A204.1 (cell line): ENCODE results near the gene IRF2.

ENCODE experiments used
- FAIRE-seq: peaks from 2 replicates; lab custom pipeline; 2012; peaks lifted over from hg19 to GRCh38; lab: Jason Lieb, UNC

The IRF2 gene

DNA sequence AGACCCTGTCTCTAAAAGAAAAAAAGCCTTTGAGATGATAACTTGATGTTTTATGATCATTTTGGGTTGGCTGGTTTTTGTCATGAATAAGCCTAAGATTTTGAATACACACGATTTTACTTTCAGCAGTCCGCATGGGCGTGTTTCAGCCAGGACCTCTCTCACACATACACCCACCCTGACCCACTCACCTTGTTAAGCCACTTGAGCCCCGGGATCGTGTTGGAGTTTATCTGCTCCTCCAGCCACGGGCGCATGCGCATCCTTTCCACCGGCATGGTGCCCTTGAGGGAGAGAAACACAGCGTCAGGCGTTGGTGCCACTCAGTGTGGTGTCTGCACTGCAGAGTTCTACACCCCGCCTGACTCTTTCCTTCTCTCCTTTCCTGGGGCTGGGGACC, 45.6 kb downstream of the IRF2 start:
- FAIRE-seq = no peak

DNA sequence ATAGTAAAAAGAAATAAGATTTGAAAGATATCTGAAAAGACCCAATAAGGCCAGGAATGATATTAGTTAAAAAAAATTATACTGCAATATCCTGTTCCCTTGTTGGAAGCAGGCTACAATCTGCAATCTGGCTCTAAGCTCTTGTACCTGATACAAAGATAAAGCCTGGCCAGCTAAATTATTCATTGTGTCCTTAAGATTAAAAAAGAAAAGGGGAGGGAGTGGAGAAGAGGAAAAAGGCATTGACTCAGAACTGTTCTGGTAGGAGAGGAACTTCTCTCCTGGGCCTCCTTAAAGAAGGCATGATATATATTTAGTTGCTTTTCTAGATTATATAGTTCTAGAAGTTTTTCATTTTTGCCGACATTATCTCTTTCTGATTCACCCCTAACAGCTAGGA, 46.7 kb downstream of the IRF2 start:
- no peak for FAIRE-seq

DNA sequence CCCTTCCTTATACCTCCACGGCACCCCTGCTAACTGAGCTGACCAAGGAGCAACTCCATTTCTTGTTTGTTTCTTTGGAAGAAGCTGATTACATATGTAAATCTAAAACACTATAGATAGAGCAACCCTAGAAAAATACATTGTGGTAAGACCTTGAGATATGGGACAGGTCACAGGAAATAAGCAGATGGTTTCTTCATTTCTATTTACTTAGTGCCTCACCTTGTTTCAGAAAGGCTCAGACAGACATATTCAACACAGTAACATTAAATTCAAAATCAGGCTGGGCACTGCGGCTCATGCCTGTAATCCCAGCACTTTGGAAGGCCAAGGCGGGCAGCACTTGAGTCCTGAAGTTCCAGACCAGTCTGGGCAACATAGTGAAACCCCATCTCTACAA, 47.3 kb downstream of the IRF2 start:
- FAIRE-seq = no peak

DNA sequence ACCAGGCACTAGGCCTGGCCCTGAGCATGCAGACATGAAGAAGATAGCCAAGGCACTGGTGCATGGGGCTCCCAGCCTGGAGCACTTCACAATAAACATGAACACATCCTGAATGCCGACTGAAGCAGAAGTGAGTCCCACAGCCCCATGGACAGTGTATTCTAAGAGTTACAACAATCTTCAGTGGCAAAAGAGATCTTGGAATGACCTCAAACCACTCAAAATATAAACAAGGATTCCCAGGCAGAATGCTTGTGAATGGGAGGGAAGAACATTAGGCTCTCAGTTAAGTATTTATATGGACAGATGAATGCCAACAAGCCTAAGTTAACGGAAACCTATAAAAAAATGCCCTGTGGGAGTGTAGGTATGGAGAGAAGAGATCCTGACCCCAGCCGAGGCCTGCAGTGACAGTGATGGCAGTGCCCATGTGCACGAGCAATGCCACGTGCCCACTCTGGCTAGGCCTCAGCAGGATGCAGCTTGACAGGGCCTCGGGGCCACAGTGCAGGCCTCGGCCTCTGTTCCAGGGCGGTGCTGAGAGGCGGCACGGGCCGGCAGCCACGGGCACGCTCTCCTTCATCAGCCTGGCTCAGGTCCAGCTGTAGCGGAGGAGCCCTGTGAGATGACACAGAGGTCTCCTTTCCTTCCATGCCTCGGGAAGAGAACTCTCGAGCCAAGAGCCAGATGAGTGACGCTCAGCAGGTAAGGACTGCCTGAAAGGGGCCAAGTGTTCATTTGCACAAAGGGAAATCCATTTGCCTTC, 49.2 kb downstream of the IRF2 start:
- FAIRE-seq = no peak

DNA sequence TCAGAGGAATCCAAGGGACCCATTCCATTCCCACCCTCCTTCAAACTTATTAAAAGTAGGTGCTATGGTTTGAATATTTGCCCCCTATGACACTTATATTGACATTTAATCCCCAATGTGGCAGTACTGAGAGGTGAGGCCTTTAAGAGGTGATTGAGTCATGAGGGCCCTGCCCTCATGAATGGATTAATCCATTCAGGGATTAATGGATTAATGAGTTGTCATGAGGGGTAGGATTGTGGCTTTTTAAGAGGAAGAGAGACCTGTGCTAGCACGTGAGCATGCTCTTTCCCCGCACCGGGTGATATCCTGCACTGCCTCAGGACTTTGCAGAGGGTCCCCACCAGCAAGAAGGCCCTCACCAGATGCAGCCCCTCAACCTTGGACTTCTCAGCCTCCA, 50.1 kb downstream of the IRF2 start:
- FAIRE-seq = no peak

DNA sequence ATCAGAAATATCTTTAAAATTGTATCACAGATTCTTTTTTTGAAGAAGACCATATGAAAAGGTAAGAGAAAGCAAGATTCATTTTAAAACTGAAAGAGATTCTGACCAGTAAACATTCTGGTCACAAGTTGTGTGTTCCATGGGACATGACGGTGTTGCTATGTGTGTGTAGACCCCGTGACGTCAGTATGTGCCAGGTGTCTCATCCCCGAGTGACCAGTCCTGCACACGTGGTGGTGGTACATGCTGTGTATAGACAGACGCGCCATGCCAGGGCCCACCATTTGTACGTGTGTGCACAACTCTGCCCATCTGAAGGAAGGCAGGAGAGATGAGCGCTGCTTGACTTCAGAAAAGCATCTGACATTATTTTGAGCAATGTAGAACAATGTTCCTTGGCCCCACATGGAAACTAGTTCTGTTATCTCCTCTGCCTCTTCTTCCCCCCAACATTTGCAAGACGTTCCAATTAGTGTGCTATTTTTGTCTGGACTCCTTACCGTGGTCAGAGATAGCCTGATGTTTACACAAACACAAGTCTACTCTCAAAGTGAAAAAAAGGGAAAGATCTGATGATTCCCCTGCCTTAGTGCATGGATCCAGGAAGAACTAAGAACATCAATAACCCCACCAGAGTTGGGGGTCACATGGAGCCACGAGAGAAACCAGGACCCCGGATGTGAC, 51.2 kb downstream of the IRF2 start:
- FAIRE-seq = no peak

DNA sequence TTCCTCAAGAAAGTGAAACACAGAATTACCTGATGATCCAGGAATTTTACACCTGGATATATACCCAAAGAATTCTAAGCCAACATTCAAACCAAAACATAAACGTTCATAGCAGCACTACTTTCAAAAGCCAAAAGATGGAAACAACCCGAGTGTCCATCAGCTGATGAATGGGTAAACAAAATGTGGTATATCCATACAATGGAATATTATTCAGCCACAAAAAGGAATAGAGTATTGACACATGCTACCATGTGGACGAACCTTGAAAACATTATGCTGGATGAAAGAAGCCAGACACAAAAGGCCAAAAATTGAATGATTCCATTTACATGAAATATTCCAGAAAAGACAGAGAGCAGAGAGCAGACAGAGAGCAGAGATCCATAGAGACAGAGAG, 52.0 kb downstream of the IRF2 start:
- no peak for FAIRE-seq

DNA sequence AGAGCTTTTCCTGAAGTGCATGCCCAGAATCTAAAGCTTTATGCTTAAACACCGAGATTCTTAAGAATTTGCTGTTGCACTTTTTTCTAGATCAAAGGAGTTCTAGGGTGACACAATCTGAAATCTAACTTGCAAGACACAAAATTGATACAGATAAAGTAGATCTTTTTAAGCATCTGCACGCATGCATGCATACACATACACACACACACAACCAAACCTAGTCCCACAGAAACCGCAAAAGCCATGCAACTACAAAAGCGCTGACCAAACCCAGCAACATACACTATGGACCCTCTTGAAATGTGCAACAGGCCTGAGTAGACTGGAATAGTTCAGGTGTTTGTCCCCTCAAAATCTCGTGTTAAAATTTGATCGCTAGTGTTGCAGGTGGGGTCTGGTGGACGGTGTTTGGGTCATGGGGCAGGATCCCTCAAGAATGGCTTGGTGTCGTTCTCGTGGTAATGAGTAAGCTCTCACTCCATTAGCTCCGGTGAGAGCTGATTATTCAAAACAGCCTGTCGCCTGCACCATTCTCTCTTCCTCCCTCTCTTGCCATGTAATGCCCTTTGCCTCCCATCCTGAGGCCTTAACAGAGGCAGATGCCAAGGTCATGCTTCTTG, 52.7 kb downstream of the IRF2 start:
- FAIRE-seq = no peak

DNA sequence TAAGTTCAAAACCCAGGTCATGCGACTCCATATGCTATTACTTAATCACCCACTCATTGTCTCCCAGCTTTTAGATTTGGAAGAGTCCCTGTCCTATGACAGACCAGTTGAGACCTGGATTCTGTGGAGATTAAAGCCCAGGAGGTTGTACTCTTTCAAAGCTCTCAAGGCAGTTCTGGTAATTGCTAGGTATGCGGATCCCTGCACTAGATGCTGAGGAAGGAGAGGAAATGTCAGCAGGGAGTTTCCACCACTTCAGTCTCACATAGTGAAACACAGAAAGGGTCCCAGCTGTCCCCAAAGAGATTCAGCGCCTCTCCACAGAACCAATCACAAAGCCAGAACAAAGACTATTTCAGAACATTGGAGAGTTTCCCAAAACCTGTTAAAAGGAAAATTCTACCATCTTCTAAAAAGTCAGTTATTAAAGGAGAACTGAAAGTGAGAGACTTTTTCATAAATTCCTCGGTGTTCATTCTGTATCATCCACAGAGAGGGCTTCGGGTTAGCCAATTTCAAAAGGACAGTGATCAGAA, 53.4 kb downstream of the IRF2 start:
- FAIRE-seq = no peak

DNA sequence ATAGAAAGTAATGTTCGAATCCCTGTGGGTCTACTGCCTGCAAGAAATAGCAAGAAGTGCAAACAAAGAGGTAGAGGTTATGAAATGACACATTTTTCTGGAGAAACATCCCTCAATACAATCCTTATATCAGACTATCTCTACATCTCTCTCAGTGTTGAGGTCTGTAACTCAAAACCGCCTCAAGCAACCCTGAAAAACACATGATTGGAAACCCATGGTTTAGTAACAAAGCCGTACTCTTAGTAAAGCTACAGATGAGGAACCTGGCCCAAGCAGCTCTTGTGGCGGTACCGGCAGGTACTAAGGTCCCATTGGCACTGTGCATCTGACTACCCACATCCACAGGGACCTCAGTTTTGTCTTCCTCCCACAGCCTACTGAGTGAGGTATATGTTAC, 53.9 kb downstream of the IRF2 start:
- FAIRE-seq = no peak

DNA sequence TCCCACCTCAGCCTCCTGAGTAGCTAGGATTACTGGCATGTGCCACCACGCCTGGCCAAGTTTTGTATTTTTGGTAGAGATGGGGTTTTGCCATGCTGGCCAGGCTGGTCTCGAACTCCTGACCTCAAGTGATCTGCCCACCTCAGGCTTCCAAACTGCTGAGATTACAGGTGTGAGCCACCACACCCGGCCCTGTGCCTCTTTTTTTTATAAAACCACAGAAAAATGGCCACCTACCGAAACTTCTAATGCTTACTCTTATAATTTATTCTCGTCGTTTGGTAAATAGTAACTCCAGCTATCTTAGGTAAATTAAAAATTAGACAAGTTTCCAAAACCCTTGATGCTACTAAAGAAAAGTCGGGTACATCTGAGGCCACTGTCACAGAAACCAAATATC, 54.4 kb downstream of the IRF2 start:
- no peak for FAIRE-seq

DNA sequence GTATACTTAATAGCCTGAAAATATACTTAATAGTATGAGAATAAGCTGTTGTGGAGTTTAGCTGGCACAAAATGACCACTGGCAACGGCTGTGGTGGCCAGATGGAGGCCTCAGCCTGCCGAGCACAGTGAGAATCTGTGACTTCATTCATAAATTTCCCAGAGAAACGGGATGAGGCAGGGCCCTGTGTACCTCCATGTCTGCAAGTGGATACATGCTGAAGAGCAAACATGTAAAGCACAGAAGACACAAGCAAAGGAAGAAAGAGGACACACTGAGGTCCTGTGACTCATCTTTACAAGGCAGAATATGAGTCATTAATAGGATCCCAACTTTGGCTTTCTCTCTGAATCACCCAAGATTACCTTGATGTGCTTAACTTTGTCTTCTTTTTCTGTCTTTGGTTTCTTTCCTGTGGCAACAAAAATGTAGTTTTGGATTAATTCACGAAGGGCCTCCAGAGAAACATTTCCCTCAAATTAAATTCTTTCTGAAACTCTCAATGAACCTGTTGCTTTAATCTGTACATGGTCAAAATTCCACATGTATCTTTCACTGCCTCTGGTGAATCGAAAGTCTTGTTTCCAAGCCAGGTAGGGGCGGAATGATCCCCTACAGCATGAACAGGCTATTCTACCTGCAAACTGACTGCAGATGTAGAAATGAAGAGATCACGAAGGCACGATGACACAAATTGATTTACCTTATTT, 56.4 kb downstream of the IRF2 start:
- no peak for FAIRE-seq

DNA sequence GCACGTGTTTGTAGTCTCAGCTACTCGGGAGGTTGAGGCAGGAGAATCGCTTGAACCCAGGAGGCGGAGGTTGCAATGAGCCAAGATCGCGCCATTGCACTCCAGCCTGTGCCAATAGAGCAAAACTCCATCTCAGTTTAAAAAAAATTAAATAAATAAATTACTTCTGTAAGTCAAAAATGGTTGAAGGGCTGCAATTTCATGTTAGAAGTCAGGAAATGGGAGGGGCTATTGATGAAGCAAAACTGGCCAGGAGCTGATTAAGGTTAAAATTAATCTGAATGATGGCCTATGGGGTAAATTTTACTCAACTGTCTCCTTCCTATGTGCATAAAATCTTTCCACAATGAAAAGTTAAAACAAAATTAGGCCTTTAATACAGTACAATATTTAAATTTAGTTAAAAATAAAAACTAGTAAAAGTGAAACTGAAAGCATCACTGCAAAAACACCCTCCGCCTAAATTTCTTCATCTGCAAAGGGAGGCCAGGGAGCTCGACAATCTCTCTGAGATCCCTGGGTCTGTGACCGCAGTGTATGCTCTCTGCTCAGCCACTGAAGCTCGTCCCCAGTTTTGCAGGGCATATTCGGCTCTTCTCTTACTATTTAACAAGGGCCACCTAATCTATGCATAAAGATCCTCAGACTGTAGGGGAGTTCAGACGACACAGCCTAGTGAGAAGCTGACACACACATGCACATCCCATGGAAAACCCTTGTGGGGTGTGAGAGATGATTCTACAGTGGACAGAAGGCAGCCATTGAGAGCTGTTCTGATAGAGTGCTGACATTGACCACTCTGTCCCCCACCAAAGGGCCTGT, 57.2 kb downstream of the IRF2 start:
- no peak for FAIRE-seq

DNA sequence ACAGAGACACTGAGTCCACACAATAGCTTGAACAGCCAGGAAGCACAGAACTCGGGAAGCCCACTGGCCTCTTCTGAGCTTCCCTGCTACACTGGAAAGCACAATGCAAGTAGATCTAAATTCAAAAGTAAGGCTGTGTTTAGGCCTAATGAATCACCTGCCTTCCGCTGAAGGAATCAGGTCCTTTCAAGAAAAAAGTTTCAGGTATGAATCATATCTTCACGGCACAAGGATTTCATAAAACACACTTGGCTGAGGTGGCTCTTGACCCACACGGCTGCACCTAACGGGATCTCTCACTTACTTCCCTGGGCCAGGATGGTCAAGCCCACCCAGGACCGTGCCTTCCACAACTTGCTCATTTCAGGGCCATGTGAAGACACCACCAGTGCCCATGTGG, 59.3 kb downstream of the IRF2 start:
- FAIRE-seq = no peak

DNA sequence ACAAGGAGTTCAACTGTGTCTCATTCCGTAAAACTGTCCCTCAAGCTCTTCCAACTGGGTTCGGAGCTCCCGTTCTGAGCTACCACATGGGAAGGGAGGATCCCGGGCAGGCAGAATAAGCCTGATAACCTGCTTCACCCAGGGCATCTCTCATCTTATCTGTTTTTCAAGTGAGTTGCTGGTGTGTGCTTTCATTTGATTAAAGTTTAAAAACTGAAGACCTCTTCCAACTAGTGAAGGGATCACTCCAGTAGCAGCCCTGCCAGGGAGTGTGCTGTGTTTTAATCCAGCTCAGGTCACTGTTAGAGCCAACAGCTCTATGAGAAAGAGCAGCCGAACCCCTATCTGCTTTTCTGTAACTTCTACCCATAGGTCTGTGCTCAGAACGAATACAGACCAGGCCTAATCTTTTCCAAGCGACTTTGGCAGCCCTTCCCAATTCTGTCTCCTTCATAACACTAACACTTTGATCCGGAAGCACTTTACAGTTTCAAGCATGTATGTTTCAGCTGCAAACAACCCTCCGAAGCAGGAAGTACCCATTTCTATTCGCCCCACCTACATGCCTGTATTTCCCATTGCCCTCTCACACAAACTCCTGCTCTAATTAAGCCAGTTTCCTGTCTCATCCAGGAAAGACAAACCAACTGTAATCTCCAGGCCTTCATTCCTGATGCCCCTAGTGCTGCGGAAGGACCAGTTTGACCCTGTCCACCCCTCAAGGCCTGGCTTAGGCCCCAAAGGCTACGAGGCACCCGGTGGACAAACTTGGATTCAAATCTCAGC, 60.9 kb downstream of the IRF2 start:
- FAIRE-seq = no peak

DNA sequence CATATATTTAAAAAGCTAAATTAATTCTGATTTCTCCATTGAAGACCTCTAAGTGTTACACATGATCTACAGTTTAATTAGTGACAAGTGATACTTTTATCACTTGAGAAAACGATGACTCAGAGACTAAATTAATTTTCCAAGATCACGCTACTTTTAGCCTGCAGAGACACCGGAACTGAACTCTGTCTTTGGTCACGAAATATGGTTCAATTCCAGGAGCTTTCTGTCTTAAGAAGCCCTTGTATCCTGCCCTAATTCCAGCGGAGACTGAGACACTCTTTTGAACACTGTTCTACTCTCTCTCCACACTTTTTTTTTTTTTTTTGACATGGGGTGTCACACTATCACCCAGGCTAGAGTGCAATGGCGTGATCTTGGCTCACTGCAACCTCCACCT, 63.6 kb downstream of the IRF2 start:
- no peak for FAIRE-seq

DNA sequence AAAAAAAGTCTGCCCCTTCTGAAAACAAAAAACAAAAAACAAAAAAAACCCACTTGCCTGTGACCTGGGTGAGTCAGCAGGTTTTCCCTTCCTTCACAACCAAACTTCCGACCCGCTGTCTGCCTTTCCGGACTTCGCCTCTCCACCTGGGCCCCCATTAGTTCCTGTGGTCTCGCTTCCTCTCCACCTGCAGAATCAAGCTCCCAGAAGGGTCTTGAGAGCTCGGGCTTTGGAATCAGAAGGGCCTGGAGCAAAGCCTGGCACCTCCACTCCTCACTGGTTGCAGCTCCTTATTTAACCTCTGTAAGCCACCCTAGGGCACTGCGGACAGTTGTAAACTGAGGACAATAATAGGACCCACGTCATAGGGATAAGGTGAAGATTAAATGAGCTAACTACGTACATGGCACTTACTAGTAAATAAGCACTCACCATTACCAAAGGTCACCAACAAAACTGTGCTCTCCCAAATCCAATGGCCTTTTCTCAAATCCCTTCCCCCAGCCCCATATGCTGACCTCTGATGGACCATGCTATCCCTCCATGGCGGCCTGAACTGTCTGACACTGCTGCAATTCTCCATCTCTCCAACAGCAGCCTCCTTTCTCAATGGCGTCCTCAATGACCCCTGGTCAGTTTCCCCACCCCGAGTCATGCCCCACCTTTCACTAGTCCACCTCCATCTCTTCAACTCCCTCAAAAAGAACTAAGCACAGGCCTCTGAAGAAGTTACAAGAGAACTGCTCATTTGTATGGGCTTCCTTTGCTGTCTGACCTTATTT, 64.2 kb downstream of the IRF2 start:
- FAIRE-seq = no peak

DNA sequence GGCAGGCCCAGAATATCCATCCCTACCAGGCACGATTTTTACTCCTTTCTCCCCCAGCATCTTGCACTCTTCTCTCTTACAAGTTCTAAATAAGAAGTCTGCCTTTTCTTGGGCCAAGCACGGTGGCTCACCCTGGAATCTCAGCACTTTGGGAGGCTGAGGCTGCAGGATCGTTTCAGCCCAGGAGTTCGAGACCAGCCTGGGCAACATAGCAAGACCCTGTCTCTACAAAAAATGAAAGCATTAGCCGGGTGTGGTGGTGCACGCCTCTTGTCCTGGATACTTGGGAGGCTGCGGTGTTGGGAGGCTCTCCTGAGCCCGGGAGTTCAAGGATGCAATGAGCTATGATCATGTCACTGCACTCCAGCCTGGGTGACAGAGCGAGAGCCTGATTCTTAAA, 64.8 kb downstream of the IRF2 start:
- FAIRE-seq = no peak

DNA sequence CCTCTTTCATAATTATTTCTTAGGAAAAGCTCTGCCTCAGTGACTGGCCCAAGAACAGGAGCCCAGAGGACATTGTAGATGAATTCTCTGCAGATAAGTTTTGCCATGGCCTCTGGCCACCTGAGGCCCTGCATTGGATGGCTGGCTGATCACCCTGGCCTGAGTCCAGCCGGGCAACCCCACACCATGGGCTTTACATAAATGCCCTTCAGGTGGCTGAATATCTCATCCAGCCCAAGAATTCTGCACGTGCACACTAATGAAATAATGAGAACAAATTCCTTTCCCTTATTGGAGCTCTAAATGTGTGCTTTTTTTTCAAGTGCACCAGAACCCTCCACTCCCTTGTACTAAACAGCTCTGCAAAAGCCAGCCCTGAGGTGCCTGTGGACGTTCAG, 65.7 kb downstream of the IRF2 start:
- FAIRE-seq = no peak

DNA sequence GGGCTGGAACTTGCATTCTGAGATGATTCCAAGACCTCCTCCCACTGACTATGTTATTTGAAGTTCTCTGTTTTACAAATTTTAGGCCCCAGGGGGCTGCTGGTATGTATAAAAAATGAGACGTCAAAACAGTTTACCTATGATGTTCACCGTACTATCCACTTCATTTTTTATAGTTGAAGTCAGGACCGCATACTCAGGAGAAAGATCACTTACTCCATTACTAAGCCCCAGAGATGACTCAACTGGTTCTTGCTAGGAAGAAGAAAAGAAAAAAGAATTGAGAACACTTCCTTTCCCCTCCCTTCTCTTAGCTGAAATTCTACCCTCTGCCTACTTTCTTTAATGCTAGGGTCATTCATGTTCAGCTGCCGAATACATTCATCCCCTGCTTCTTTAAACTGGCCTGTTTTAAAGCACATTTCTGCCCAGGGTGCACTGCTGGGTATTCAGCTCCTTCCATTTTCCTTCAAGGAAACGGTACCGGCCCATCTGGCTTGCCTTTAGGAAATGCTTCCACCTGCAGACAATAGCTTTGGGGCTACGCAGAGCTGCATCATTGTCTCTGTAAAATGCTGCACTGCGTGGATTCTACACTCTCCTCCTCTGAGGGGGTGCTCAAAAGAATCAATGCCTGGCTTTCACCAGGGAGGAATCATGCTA, 66.2 kb downstream of the IRF2 start:
- FAIRE-seq = no peak
